Astrocyte of the cerebellum (primary cell): ENCODE measurements around the gene NR4A1.
A peak's percentile ranks its signal among the peaks of the same experiment; 100 is the strongest.

Source experiments
- DNase-seq: peaks from one replicate; pipeline ENCODE4 v3.0.0-alpha.2; 2011; ENCODE audit warnings: low read depth
- H3K4me3 ChIP-seq: 2 replicates; pipeline ENCODE4 v1.5.1; 2011; ENCODE audit warnings: mild to moderate bottlenecking, low read depth, low read length, moderate library complexity
- CTCF ChIP-seq: IDR thresholded peaks from 2 replicates; pipeline ENCODE4 v1.5.1; 2012; ENCODE audit warnings: low read length, low read depth, moderate library complexity, mild to moderate bottlenecking; ENCODE audit errors: missing control alignments
- in situ Hi-C: cut with HindIII; loops from 2 replicates; pipeline ENCODE4 v1.10.0; 2017; ENCODE audit warnings: low sequenced_read_pairs

Gene NR4A1

GRCh38 chr12:52049688-52050087, 1.6 kb upstream of the NR4A1 start:
- in situ Hi-C loops, result no loop called here

DNA sequence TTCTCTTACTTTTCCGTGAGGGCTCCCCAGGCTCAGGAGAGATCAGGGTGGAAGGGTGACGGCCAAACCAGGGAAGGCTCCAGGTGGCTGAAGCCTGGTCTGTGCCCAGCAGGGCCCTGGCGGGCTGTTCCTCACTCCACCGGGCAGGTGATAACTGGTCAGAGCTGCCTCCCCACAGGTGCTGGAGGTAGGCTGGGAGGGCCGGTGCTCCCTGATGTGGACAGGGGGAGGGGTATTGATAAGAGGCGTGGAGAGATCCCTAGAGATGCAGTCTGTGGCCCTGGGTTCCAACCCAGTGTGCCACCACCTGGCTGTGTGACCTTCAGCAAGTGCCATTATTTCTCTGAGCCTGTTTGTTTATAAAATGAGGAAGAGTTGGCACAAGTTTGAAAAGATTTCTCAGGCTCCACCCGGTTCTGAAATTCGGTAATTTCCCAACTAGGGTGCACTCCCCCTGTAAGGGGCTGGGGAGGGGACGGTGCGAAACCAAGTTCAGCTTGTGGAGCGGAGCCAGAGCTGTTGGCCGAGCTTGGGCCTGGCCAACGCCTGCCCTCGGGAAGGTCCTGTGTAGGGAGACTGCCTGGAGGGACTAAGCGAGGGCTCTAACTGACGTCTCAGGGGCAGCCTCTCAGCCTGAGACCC, 1.0 kb upstream of the NR4A1 start:
- peak overlapping the region; percentile 57 for H3K4me3 ChIP-seq
- in situ Hi-C loops, result no loop called here
- TF ChIP-seq CTCF, result no peak
- DNase-seq, result no peak

More at GRCh38 chr12:52049688-52050087, 1.6 kb upstream of the NR4A1 start:
- no peak for TF ChIP-seq CTCF
- DNase-seq, result no peak
- no peak overlapping the region for H3K4me3 ChIP-seq

DNA sequence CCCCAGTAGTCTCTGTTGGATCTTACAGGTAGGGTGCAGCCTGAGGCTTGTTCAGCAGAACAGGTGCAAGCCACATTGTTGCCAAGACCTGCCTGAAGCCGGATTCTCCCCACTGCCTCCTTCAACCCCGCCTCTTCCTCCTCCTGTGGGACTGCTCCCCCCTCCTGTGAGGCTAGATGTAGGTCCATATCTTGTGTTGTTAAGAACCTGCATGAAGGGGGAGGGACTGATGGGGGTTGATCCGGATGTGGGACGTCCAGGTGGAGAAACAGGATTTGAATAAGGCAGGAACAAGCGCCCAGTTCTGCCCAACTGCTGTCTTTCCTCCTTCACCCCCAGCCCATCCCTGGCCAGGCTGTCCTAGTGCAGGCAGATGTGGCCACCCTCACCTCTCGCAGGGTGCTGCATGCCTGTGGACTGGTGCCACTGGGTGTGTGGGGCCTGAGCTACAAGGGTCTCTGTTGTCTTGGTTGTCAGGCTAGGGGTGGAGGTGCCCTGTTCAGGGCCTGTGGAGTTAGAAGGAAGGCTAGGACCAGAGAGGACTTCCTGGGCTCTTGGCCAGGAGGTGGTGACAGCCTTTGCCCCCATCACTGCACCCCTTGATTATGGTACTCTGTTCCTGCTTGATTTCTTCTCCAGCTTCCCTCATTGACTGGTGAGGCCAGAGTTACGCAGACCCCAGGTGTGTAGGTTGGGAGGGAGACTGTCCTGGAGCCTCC, 1.4 kb downstream of the NR4A1 start:
- in situ Hi-C loops, result no loop called here
- H3K4me3 ChIP-seq, result peak overlapping the region; percentile 57
- no peak for DNase-seq
- no peak for TF ChIP-seq CTCF

DNA sequence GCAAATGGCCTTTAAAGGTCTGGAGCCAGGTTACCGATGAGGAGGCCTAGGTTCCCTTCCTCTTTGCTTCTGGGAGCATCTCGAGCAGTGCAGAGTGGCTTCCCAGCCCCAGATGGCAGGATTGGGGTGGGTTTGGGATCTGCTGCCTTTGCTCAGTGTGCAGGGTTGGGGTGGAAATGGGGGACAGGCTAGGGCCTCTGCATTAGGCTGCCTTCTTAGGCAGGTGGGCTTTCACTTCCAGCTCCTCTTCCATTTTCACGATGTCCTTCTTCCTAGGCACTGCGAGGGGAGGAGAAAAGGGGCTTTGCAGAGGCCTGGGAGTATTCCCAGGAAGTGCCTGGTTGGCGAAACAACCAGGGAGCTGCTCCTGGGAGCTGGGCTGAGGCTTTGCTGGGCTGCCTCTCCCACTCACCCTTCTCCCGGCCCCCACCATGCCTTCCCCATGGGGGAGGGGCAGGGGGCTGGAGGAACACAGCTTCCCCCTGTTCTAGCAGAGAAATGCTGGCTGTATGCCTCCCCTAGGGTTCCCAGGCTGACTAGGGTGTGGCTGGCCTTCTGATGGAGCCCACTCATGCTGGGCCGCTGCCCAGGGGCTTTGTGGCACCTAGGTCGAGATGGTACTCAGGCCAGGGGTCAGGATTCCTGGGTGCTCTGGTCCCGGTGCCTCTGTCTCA, 2.4 kb downstream of the NR4A1 start:
- in situ Hi-C loops, result no loop called here

DNA sequence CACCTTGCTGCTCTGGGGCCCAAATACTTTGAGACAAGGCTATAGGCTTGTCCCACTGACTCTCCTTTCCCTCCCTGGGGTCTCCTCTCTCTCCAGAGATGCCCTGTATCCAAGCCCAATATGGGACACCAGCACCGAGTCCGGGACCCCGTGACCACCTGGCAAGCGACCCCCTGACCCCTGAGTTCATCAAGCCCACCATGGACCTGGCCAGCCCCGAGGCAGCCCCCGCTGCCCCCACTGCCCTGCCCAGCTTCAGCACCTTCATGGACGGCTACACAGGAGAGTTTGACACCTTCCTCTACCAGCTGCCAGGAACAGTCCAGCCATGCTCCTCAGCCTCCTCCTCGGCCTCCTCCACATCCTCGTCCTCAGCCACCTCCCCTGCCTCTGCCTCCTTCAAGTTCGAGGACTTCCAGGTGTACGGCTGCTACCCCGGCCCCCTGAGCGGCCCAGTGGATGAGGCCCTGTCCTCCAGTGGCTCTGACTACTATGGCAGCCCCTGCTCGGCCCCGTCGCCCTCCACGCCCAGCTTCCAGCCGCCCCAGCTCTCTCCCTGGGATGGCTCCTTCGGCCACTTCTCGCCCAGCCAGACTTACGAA, 3.1 kb downstream of the NR4A1 start:
- no peak for TF ChIP-seq CTCF
- in situ Hi-C loops, result no loop called here
- no peak overlapping the region for H3K4me3 ChIP-seq
- no peak for DNase-seq

More for the DNA sequence above, 2.4 kb downstream of the NR4A1 start:
- no peak for DNase-seq
- no peak overlapping the region for H3K4me3 ChIP-seq
- no peak for TF ChIP-seq CTCF

- DNase-seq, result no peak
- in situ Hi-C loops, result no loop called here
- no peak for TF ChIP-seq CTCF
- H3K4me3 ChIP-seq, result no peak overlapping the region
Measured at GRCh38 chr12:52054833-52055730, 3.8 kb downstream of the NR4A1 start.
